SHP77 (cell line): ENCODE data around the gene ZBTB34.

Experiments
- DNase-seq, 2 experiments: peaks; one replicate each; lab custom pipeline; 2025; lab: John Stamatoyannopoulos, UW

The ZBTB34 gene

GRCh38 chr9:126842977-126843799, 17.3 kb upstream of the ZBTB34 start:
- DNase-seq, result no peak

GRCh38 chr9:126844085-126844484, 16.4 kb upstream of the ZBTB34 start:
- DNase-seq, result no peak

GRCh38 chr9:126847051-126847450, 13.4 kb upstream of the ZBTB34 start:
- DNase-seq, result no peak

GRCh38 chr9:126849591-126850225, 10.7 kb upstream of the ZBTB34 start:
- DNase-seq, result no peak

- no peak for DNase-seq
These were observed 9.1 kb upstream of the ZBTB34 start for GRCh38 chr9:126851286-126851880.

GRCh38 chr9:126852086-126852688, 8.3 kb upstream of the ZBTB34 start:
- DNase-seq, result no peak

- no peak for DNase-seq
These were observed 6.8 kb upstream of the ZBTB34 start for GRCh38 chr9:126853667-126854066.

GRCh38 chr9:126854734-126855133, 5.7 kb upstream of the ZBTB34 start:
- DNase-seq, result no peak

- no peak for DNase-seq
These were observed 4.0 kb upstream of the ZBTB34 start for GRCh38 chr9:126856326-126856877.

GRCh38 chr9:126857261-126857960, 3.0 kb upstream of the ZBTB34 start:
- peak; percentile 3 to 32 for DNase-seq

GRCh38 chr9:126859111-126859510, 1.3 kb upstream of the ZBTB34 start:
- DNase-seq, result no peak

- peak in 1 of 2 experiments; percentile 29 for DNase-seq
These were observed 473 bp downstream of the ZBTB34 start for GRCh38 chr9:126860757-126861466.

- DNase-seq, result no peak
These were observed 1.3 kb downstream of the ZBTB34 start for GRCh38 chr9:126861707-126862103.

GRCh38 chr9:126862104-126862761, 1.8 kb downstream of the ZBTB34 start:
- DNase-seq, result no peak

- DNase-seq, result no peak
These were observed 4.3 kb downstream of the ZBTB34 start for GRCh38 chr9:126864771-126865170.

- DNase-seq, result no peak
These were observed 8.9 kb downstream of the ZBTB34 start for GRCh38 chr9:126869368-126869767.

- DNase-seq, result no peak
These were observed 12.1 kb downstream of the ZBTB34 start for GRCh38 chr9:126872516-126872915.

GRCh38 chr9:126874546-126875314, 14.3 kb downstream of the ZBTB34 start:
- peak; percentile 20 to 25 for DNase-seq

- DNase-seq, result no peak
These were observed 15.5 kb downstream of the ZBTB34 start for GRCh38 chr9:126875756-126876510.
